GM12878 (cell line): Measurements from ENCODE around the gene SNX33. TPM values are rescaled to one million over a fixed set of nuclear protein-coding genes. Genes with fewer than 3 reads are reported as not detected.

Experiments used
- ATAC-seq: fragments of 200-7000 bp; cut with Tn5 transposase; 3 replicates; pipeline ENCODE4 v1.9.1; 2020; ENCODE audit warnings: mild to moderate bottlenecking, moderate library complexity
- BruUV-seq: library from RNA; stranded (reverse); fragments of 400-500 nt; replicated peaks from 2 replicates; lab custom pipeline; 2021; lab: Mats Ljungman, UMichigan
- CTCF ChIA-PET: fragments of 300-600 bp; sonication (Branson Sonifier 250); formaldehyde crosslinking; extraction: SDS; loops from one replicate; lab custom pipeline; 2021; ENCODE audit warnings: inconsistent platforms; lab: Yijun Ruan, JAX
- POLR2A ChIA-PET: fragments of 350-600 bp; formaldehyde crosslinking; extraction: SDS; loops from one replicate; lab custom pipeline; 2021; ENCODE audit warnings: inconsistent platforms; lab: Charles Lee
- RAD21 ChIA-PET: fragments of 300-600 bp; sonication (Branson Sonifier 250); formaldehyde crosslinking; loops from one replicate; lab custom pipeline; 2023; ENCODE audit warnings: antibody characterized with exemption; ENCODE audit not compliant: unreplicated experiment; lab: Charles Lee
- SMC1A ChIA-PET: fragments of 300-600 bp; sonication (Branson Sonifier 250); formaldehyde crosslinking; loops from one replicate; lab custom pipeline; 2023; ENCODE audit not compliant: unreplicated experiment, uncharacterized antibody; lab: Charles Lee
- DNase-seq: peaks from one replicate; pipeline ENCODE4 v3.0.0-alpha.2; 2011; ENCODE audit warnings: low read depth, low spot score
- FAIRE-seq: peaks from 3 replicates; lab custom pipeline; 2011; peaks lifted over from hg19 to GRCh38; lab: Jason Lieb, UNC
- H2AFZ ChIP-seq: 2 replicates; pipeline ENCODE4 v1.6.0; 2011; ENCODE audit warnings: low read depth, low read length, control low read depth; ENCODE audit not compliant: control insufficient read depth
- H3K27ac ChIP-seq: 2 replicates; pipeline ENCODE4 v1.5.1; 2011; ENCODE audit warnings: control low read depth; ENCODE audit not compliant: control insufficient read depth, insufficient read depth
- H3K27me3 ChIP-seq, 2 experiments: replicated peaks in 1 of 2; 2 replicates each; pipeline versions ENCODE4 v1.6.0 to v1.6.1; 2011; ENCODE audit warnings: low read length in 1 of 2; ENCODE audit not compliant: control insufficient read depth in 2 of 2, insufficient read depth in 2 of 2
- H3K36me3 ChIP-seq, 2 experiments: 2 replicates each; pipeline ENCODE4 v1.5.1; 2011; ENCODE audit warnings: low read length in 1 of 2; ENCODE audit not compliant: control insufficient read depth in 2 of 2, insufficient read depth in 2 of 2
- H3K4me1 ChIP-seq: 2 replicates; pipeline ENCODE4 v1.6.1; 2011; ENCODE audit warnings: mild to moderate bottlenecking, low read length, moderate library complexity, mixed read lengths; ENCODE audit not compliant: control insufficient read depth, insufficient read depth
- H3K4me2 ChIP-seq: 2 replicates; pipeline ENCODE4 v1.6.0; 2011; ENCODE audit warnings: control low read depth; ENCODE audit not compliant: control insufficient read depth, insufficient read depth
- H3K4me3 ChIP-seq: fragments of 200-600 bp; sonication (generic); 2 replicates; pipeline ENCODE4 v1.5.1; 2016
- H3K79me2 ChIP-seq: 2 replicates; pipeline ENCODE4 v1.6.0; 2011; ENCODE audit warnings: low read length; ENCODE audit not compliant: control insufficient read depth, insufficient read depth
- H3K9ac ChIP-seq: 2 replicates; pipeline ENCODE4 v1.8.0; 2011; ENCODE audit warnings: low read length, control low read depth, mixed read lengths; ENCODE audit not compliant: control insufficient read depth, insufficient read depth
- H3K9me3 ChIP-seq: replicated peaks from 3 replicates; pipeline ENCODE4 v1.5.1; 2011; ENCODE audit warnings: mild to moderate bottlenecking, low read length; ENCODE audit not compliant: control insufficient read depth, insufficient read depth
- H4K20me1 ChIP-seq: 2 replicates; pipeline ENCODE4 v1.6.0; 2011; ENCODE audit not compliant: control insufficient read depth, insufficient read depth
- EED ChIP-seq: sonication (generic); IDR thresholded peaks from 2 replicates; pipeline ENCODE4 v1.6.1; 2016; ENCODE audit warnings: antibody characterized with exemption, low read depth
- IRF4 ChIP-seq: IDR thresholded peaks from 2 replicates; pipeline ENCODE4 v1.6.1; 2011; ENCODE audit warnings: low read depth, low read length
- MEF2A ChIP-seq: IDR thresholded peaks from 2 replicates; pipeline ENCODE4 v1.6.1; 2011; ENCODE audit warnings: low read depth, mild to moderate bottlenecking, low read length, moderate library complexity; ENCODE audit not compliant: insufficient read depth
- POLR2AphosphoS2 ChIP-seq: IDR thresholded peaks from 2 replicates; pipeline ENCODE4 v1.6.1; 2011; ENCODE audit warnings: low read depth, mild to moderate bottlenecking, low read length, improper control_type of control experiment, moderate library complexity
- RCOR1 ChIP-seq: conservative IDR thresholded peaks from 2 replicates; pipeline ENCODE4 v1.6.1; 2012; ENCODE audit warnings: low read depth, low read length, improper control_type of control experiment
- SREBF2 ChIP-seq: IDR thresholded peaks from 2 replicates; pipeline ENCODE4 v1.6.1; 2012; ENCODE audit warnings: mild to moderate bottlenecking, low read length
- WGBS: methylation state at CpG from one replicate; pipeline ENCODE4 v1.1.6; 2016; ENCODE audit warnings: low lambda C conversion rate; ENCODE audit not compliant: insufficient replicate concordance, insufficient coverage; ENCODE audit errors: missing lambda C conversion rate; 5-methylcytosine and 5-hydroxymethylcytosine counted together
- in situ Hi-C: fragments of 300-500 bp; cut with MboI; formaldehyde crosslinking; loops from 9 replicates; pipeline ENCODE4 v1.14.3; 2018; ENCODE audit warnings: mixed read lengths
- intact Hi-C: fragments of 100-400 bp; cut with micrococcal nuclease; formaldehyde crosslinking; loops from one replicate; pipeline ENCODE4 v1.14.2; 2022; ENCODE audit not compliant: unreplicated experiment
- polyA plus RNA-seq, 11 experiments: library from polyadenylated mRNA; depleted of rRNA in 4 of 11; unstranded in 6 of 11; stranded (reverse) in 5 of 11; fragments of >200 nt; fragmentation: Nextera tagmentation in 4 of 11; fragmentation: Illumina TruSeq in 1 of 11; extraction: Ambion mirVana in 4 of 11; extraction: Trizol in 1 of 11; gene quantifications; 1 replicate in 1 of 11; 2 replicates in 10 of 11; pipeline versions ENCODE4 v1.2.1 to v1.2.3, GENCODE V29; 2011 to 2016; ENCODE audit warnings: inconsistent platforms in 2 of 11, missing spikeins in 2 of 11, low read depth in 1 of 11
- total RNA-seq, 4 experiments: library from RNA; depleted of rRNA in 3 of 4; stranded (reverse); fragments of >200 nt in 3 of 4; fragmentation: Illumina TruSeq in 1 of 4; extraction: Trizol in 1 of 4; gene quantifications; 2 replicates each; pipeline versions ENCODE4 v1.2.1 to v1.2.3, GENCODE V29; 2013 to 2021
- TF ChIP-seq, protein P1 (sequence below): fragments of 450-650 bp; IDR thresholded peaks from 2 replicates; pipeline ENCODE4 v1.6.1; 2016; ENCODE audit warnings: mild to moderate bottlenecking
- TF ChIP-seq, protein P2 (sequence below): fragments of 450-650 bp; IDR thresholded peaks from 2 replicates; pipeline ENCODE4 v1.6.1; 2014; ENCODE audit warnings: mild to moderate bottlenecking
- TF ChIP-seq, protein P3 (sequence below): fragments of 450-650 bp; IDR thresholded peaks from 2 replicates; pipeline ENCODE4 v1.6.1; 2017; ENCODE audit warnings: mild to moderate bottlenecking, low read depth, inconsistent platforms; ENCODE audit not compliant: poor library complexity, severe bottlenecking
- TF ChIP-seq, protein P4 (sequence below): IDR thresholded peaks from 2 replicates; pipeline ENCODE4 v1.6.1; 2011; ENCODE audit warnings: mild to moderate bottlenecking, low read depth, low read length, moderate library complexity; ENCODE audit not compliant: insufficient replicate concordance
- TF ChIP-seq, protein P5 (sequence below): fragments of 450-650 bp; IDR thresholded peaks from 2 replicates; pipeline ENCODE4 v1.6.1; 2017; ENCODE audit warnings: low read depth, mild to moderate bottlenecking, moderate library complexity

The SNX33 gene
- total and polyA plus RNA-seq, 10 of the 15 experiments (the other 5 are each of a cell fraction or from before 2014, with no cell fraction given): 0.13 to 1.9 (median 0.55) TPM

DNA sequence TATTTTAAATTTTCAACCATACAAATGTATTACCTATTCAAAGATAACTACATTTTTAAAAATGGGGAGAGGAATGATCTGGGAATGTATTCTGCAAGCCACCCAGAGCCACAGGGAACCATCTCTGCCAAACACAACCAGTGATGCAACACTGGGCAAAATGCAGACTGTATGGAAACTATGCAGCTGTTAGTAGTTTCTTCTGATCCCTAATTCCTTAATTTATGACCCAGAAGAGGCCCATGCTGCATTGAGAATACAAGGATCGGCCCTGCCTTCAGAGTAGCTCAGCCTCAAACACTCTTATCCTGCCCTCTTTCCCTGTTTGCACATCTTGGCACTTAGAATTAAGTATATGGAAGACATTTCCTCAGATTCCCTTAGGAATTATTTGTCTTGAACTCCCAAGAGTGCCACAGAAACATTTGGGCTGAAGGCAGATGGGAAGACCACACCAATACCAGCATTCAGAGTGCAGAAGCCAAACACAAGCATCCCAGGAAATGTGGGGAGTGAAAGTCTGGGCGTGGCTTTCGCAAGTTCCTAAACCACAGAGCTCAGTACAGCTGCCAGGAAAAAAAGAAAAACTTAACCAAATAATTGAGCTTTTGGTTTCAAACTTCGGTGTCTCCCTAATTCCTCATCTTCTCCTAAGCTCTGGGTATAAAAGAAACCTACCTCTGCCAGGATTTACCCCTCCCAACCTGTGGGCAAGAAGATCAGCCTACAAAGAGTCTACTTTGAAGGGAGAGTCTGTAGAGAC is 27.5 kb upstream of the SNX33 start (continued):
- TF ChIP-seq, protein P1, sequence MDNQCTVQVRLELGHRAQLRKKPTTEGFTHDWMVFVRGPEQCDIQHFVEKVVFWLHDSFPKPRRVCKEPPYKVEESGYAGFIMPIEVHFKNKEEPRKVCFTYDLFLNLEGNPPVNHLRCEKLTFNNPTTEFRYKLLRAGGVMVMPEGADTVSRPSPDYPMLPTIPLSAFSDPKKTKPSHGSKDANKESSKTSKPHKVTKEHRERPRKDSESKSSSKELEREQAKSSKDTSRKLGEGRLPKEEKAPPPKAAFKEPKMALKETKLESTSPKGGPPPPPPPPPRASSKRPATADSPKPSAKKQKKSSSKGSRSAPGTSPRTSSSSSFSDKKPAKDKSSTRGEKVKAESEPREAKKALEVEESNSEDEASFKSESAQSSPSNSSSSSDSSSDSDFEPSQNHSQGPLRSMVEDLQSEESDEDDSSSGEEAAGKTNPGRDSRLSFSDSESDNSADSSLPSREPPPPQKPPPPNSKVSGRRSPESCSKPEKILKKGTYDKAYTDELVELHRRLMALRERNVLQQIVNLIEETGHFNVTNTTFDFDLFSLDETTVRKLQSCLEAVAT: no peak
- TF ChIP-seq, protein P2, sequence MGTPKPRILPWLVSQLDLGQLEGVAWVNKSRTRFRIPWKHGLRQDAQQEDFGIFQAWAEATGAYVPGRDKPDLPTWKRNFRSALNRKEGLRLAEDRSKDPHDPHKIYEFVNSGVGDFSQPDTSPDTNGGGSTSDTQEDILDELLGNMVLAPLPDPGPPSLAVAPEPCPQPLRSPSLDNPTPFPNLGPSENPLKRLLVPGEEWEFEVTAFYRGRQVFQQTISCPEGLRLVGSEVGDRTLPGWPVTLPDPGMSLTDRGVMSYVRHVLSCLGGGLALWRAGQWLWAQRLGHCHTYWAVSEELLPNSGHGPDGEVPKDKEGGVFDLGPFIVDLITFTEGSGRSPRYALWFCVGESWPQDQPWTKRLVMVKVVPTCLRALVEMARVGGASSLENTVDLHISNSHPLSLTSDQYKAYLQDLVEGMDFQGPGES: no peak
- no peak for TF ChIP-seq IRF4
- TF ChIP-seq MEF2A: no peak

DNA sequence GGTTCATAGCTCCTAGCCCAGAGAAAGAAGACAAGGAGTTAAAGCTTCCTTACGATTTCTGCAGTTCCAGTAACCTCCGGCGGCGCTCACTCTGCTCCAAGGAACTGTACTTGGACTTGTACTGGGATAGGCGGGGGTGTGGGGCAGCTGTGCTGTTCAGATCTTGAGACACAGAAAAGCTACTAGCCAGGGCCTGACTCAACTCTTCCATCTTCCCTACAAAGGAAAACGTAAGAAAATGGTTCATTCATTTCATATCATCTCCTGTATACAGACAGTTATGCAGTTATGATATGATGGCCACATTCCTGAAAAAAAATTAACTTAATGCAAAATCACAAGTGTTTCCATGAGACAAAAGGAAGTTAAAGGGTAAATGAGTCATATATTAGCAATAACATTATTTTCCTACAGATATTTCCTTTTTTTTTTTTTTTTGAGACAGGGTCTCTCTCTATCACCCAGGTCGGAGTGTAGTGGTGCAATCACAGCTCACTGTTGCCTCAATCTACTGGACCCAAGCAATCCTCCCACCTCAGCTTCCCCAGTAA is 26.8 kb upstream of the SNX33 start:
- POLR2A ChIA-PET: interaction anchor here (0.7 kb wide), 2 partner anchors 253 to 270 kb away, joined by 4 to 5 read pairs; no protein-coding TSS in a partner anchor
- RAD21 ChIA-PET: interaction anchor here (1.4 kb wide), 1 partner anchor 169 kb away, joined by 3 read pairs; the partner anchor contains the start of gene SIN3A
- Histone ChIP-seq H3K9ac (no peak overlapping the region), H3K79me2 (peaks cover 8% of the 10 kb centered on the region), H2AFZ (no peak overlapping the region), H3K4me3 (no peak overlapping the region), H3K27me3 (no peaks in the 10 kb centered on the region), H3K36me3 (peaks cover 6 to 16% of the 10 kb centered on the region in 2 experiments; a peak in 3 of 4 replicates), H4K20me1 (no peaks in the 10 kb centered on the region), H3K9me3 (no peaks in the 10 kb centered on the region), H3K4me2 (no peak overlapping the region), H3K4me1 (no peaks in the 10 kb centered on the region), H3K27ac (no peak overlapping the region)
- CTCF ChIA-PET: interaction anchor here (0.7 to 2.4 kb wide), 4 partner anchors 18 to 253 kb away, joined by 3 to 11 read pairs (median 5); partner anchors contain the start of gene SNX33
- 80% methylated on average over 6 of the region's 7 CpGs for WGBS
- DNase-seq (no peak), ATAC-seq (no peak), FAIRE-seq (no peak)
- in situ Hi-C loops: loop anchor here (5.0 kb wide), 1 partner anchor 164 kb away; no protein-coding TSS in a partner anchor
- intact Hi-C loops: no loop called here
- SMC1A ChIA-PET: interaction anchor here (0.7 to 1.2 kb wide), 3 partner anchors 14 to 231 kb away, joined by 3 read pairs; partner anchors contain the start of gene IMP3
- no TSS peak for BruUV-seq
- TF ChIP-seq RCOR1 (no peak), SREBF2 (no peak), EED (no peak), POLR2AphosphoS2 (no peak)
- TF ChIP-seq, protein P3, sequence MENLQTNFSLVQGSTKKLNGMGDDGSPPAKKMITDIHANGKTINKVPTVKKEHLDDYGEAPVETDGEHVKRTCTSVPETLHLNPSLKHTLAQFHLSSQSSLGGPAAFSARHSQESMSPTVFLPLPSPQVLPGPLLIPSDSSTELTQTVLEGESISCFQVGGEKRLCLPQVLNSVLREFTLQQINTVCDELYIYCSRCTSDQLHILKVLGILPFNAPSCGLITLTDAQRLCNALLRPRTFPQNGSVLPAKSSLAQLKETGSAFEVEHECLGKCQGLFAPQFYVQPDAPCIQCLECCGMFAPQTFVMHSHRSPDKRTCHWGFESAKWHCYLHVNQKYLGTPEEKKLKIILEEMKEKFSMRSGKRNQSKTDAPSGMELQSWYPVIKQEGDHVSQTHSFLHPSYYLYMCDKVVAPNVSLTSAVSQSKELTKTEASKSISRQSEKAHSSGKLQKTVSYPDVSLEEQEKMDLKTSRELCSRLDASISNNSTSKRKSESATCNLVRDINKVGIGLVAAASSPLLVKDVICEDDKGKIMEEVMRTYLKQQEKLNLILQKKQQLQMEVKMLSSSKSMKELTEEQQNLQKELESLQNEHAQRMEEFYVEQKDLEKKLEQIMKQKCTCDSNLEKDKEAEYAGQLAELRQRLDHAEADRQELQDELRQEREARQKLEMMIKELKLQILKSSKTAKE: no peak
- TF ChIP-seq, protein P4, sequence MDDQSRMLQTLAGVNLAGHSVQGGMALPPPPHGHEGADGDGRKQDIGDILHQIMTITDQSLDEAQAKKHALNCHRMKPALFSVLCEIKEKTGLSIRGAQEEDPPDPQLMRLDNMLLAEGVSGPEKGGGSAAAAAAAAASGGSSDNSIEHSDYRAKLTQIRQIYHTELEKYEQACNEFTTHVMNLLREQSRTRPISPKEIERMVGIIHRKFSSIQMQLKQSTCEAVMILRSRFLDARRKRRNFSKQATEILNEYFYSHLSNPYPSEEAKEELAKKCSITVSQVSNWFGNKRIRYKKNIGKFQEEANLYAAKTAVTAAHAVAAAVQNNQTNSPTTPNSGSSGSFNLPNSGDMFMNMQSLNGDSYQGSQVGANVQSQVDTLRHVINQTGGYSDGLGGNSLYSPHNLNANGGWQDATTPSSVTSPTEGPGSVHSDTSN: no peak
- TF ChIP-seq, protein P5, sequence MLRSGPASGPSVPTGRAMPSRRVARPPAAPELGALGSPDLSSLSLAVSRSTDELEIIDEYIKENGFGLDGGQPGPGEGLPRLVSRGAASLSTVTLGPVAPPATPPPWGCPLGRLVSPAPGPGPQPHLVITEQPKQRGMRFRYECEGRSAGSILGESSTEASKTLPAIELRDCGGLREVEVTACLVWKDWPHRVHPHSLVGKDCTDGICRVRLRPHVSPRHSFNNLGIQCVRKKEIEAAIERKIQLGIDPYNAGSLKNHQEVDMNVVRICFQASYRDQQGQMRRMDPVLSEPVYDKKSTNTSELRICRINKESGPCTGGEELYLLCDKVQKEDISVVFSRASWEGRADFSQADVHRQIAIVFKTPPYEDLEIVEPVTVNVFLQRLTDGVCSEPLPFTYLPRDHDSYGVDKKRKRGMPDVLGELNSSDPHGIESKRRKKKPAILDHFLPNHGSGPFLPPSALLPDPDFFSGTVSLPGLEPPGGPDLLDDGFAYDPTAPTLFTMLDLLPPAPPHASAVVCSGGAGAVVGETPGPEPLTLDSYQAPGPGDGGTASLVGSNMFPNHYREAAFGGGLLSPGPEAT: no peak
